A673 (cell line): ENCODE measurements around the gene WNK2. TPM values are rescaled to one million over a fixed set of nuclear protein-coding genes. Genes with fewer than 3 reads are reported as not detected.

Experiments used
- BruUV-seq: library from RNA; stranded (reverse); fragments of 400-500 nt; replicated peaks from 2 replicates; lab custom pipeline; 2021; lab: Mats Ljungman, UMichigan
- CTCF ChIA-PET: fragments of 300-600 bp; sonication (Branson Sonifier 250); formaldehyde crosslinking; loops from one replicate; lab custom pipeline; 2022; ENCODE audit warnings: antibody characterized with exemption; lab: Charles Lee
- POLR2A ChIA-PET: fragments of 300-600 bp; sonication (Branson Sonifier 250); formaldehyde crosslinking; loops from one replicate; lab custom pipeline; 2022; ENCODE audit warnings: antibody characterized with exemption; ENCODE audit not compliant: low non-redundant PET; lab: Charles Lee
- DNase-seq: peaks from one replicate; pipeline ENCODE4 v3.0.0-alpha.2; 2015; ENCODE audit warnings: low spot score
- H3K27ac ChIP-seq: fragments of 200-600 bp; sonication (generic); 2 replicates; pipeline ENCODE4 v1.5.1; 2016; ENCODE audit warnings: mixed run types, low read depth, mild to moderate bottlenecking, mixed read lengths, antibody characterized with exemption, low read length; ENCODE audit not compliant: poor library complexity, severe bottlenecking
- H3K27me3 ChIP-seq: fragments of 200-600 bp; sonication (generic); replicated peaks from 2 replicates; pipeline ENCODE4 v1.6.1; 2017; ENCODE audit warnings: mixed run types, low read depth, mild to moderate bottlenecking, mixed read lengths, antibody characterized with exemption, low read length; ENCODE audit not compliant: insufficient read depth, poor library complexity
- H3K36me3 ChIP-seq: fragments of 200-600 bp; sonication (generic); 2 replicates; pipeline ENCODE4 v1.6.1; 2016; ENCODE audit warnings: mixed run types, mild to moderate bottlenecking, mixed read lengths, antibody characterized with exemption, low read length; ENCODE audit not compliant: insufficient read depth, poor library complexity, severe bottlenecking
- H3K4me1 ChIP-seq: fragments of 200-600 bp; sonication (generic); 2 replicates; pipeline ENCODE4 v1.6.1; 2017; ENCODE audit warnings: mixed run types, mild to moderate bottlenecking, mixed read lengths, antibody characterized with exemption, low read length; ENCODE audit not compliant: insufficient read depth, poor library complexity, severe bottlenecking
- H3K4me3 ChIP-seq: fragments of 200-600 bp; sonication (generic); 2 replicates; pipeline ENCODE4 v1.5.1; 2016; ENCODE audit warnings: low read depth, mixed run types, mild to moderate bottlenecking, mixed read lengths, low read length; ENCODE audit not compliant: poor library complexity, severe bottlenecking
- H3K9me3 ChIP-seq: fragments of 200-600 bp; sonication (generic); 2 replicates; pipeline ENCODE4 v1.6.1; 2016; ENCODE audit warnings: mixed run types, low read depth, mild to moderate bottlenecking, mixed read lengths, antibody characterized with exemption, low read length; ENCODE audit not compliant: poor library complexity, severe bottlenecking
- CTCF ChIP-seq: fragments of 300-800, 200-600 bp; sonication (generic); conservative IDR thresholded peaks from 2 replicates; pipeline ENCODE4 v1.5.1; 2017; ENCODE audit warnings: low read depth, mild to moderate bottlenecking, antibody characterized with exemption, low read length, moderate library complexity, mixed read lengths
- EZH2 ChIP-seq: fragments of 200-600 bp; sonication (generic); IDR thresholded peaks from 2 replicates; pipeline ENCODE4 v1.6.1; 2017; ENCODE audit warnings: borderline replicate concordance, low read depth, mild to moderate bottlenecking, mixed read lengths, antibody characterized with exemption, low read length; ENCODE audit not compliant: poor library complexity, severe bottlenecking
- intact Hi-C: fragments of 100-400 bp; cut with micrococcal nuclease; formaldehyde crosslinking; loops from one replicate; pipeline ENCODE4 v1.10.0; 2022; ENCODE audit not compliant: unreplicated experiment
- total RNA-seq: library from RNA; stranded (reverse); gene quantifications from 2 replicates; pipeline ENCODE4 v1.2.3, GENCODE V29; 2021

Gene WNK2
- total RNA-seq, 1 experiment from 2014 or later, result 9.6 TPM

- ChIA-PET CTCF (no interaction called here), POLR2A (no interaction called here)
- Histone ChIP-seq H3K36me3 (no peaks in the 10 kb centered on the region), H3K27ac (no peak overlapping the region), H3K9me3 (no peaks in the 10 kb centered on the region), H3K4me3 (no peak overlapping the region), H3K27me3 (no peaks in the 10 kb centered on the region), H3K4me1 (no peaks in the 10 kb centered on the region)
- intact Hi-C loops, result no loop called here
- no TSS peak for BruUV-seq
- TF ChIP-seq EZH2 (no peak), CTCF (no peak)
- DNase-seq, result no peak
These were observed 52.7 kb downstream of the WNK2 start for GRCh38 chr9:93236541-93237206.

GRCh38 chr9:93237540-93237939, 53.6 kb downstream of the WNK2 start:
- intact Hi-C loops, result no loop called here
- no TSS peak for BruUV-seq
- no peaks in the 10 kb centered on the region for H3K9me3 ChIP-seq
- H3K4me3 ChIP-seq, result no peak overlapping the region
- POLR2A ChIA-PET, result no interaction called here
- CTCF ChIA-PET, result no interaction called here
- no peaks in the 10 kb centered on the region for H3K27me3 ChIP-seq
- no peak for TF ChIP-seq EZH2
- TF ChIP-seq CTCF, result no peak
- H3K27ac ChIP-seq, result no peak overlapping the region
- DNase-seq, result no peak
- no peaks in the 10 kb centered on the region for H3K4me1 ChIP-seq
- H3K36me3 ChIP-seq, result no peaks in the 10 kb centered on the region

- H3K27ac ChIP-seq, result no peak overlapping the region
- H3K27me3 ChIP-seq, result no peaks in the 10 kb centered on the region
- H3K4me3 ChIP-seq, result no peak overlapping the region
- BruUV-seq, result no TSS peak
- intact Hi-C loops, result no loop called here
- POLR2A ChIA-PET, result no interaction called here
- H3K36me3 ChIP-seq, result no peaks in the 10 kb centered on the region
- DNase-seq, result no peak
- TF ChIP-seq CTCF, result no peak
- no peak for TF ChIP-seq EZH2
- no peaks in the 10 kb centered on the region for H3K9me3 ChIP-seq
- H3K4me1 ChIP-seq, result no peaks in the 10 kb centered on the region
- CTCF ChIA-PET, result no interaction called here
These were observed 55.3 kb downstream of the WNK2 start for GRCh38 chr9:93238953-93239925.
